GM19239 (cell line): ENCODE results near the gene OSBPL8.
"Not testable (repeated sequence)": the region's sequence is repeated elsewhere in the genome, so short reads cannot be mapped to it uniquely, and the experiment has no call there.

Source experiments
- DNase-seq: peaks from one replicate; pipeline ENCODE4 v3.0.0; 2011; ENCODE audit warnings: low spot score; ENCODE audit not compliant: insufficient read length
- FAIRE-seq: peaks from 2 replicates; lab custom pipeline; 2011; peaks lifted over from hg19 to GRCh38; lab: Jason Lieb, UNC

OSBPL8 gene

GRCh38 chr12:76319595-76320319 lies 239.8 kb downstream of the OSBPL8 start:
- not testable (repeated sequence) for FAIRE-seq, DNase-seq

GRCh38 chr12:76318773-76319594 lies 240.6 kb downstream of the OSBPL8 start:
- DNase-seq: no peak
- no peak for FAIRE-seq

- FAIRE-seq (no peak), DNase-seq (no peak)
Measured at GRCh38 chr12:76317976-76318375, 241.6 kb downstream of the OSBPL8 start.

GRCh38 chr12:76316468-76316867 lies 243.1 kb downstream of the OSBPL8 start:
- FAIRE-seq (no peak), DNase-seq (no peak)

- no peak for FAIRE-seq
Measured at GRCh38 chr12:76313299-76313698, 246.3 kb downstream of the OSBPL8 start.

GRCh38 chr12:76312315-76312714 lies 247.3 kb downstream of the OSBPL8 start:
- DNase-seq: no peak
- no peak for FAIRE-seq

More at GRCh38 chr12:76313299-76313698, 246.3 kb downstream of the OSBPL8 start:
- no peak for DNase-seq

- FAIRE-seq (no peak), DNase-seq (no peak)
Measured at GRCh38 chr12:76311796-76312195, 247.8 kb downstream of the OSBPL8 start.

GRCh38 chr12:76310110-76310509 lies 249.5 kb downstream of the OSBPL8 start:
- no peak for DNase-seq
- no peak for FAIRE-seq

GRCh38 chr12:76308866-76309265 lies 250.7 kb downstream of the OSBPL8 start:
- DNase-seq (no peak), FAIRE-seq (no peak)

- DNase-seq (no peak), FAIRE-seq (no peak)
Measured at GRCh38 chr12:76307083-76307482, 252.5 kb downstream of the OSBPL8 start.

- DNase-seq (no peak), FAIRE-seq (no peak)
Measured at GRCh38 chr12:76303989-76304460, 255.5 kb downstream of the OSBPL8 start.

- DNase-seq: no peak
- no peak for FAIRE-seq
Measured at GRCh38 chr12:76303365-76303764, 256.2 kb downstream of the OSBPL8 start.
